Activated CD4-positive, alpha-beta T cell treated with anti-CD3 and anti-CD28 coated beads for 24 hours (primary cell): ENCODE results near the gene SLAMF6.
"Not testable (repeated sequence)": the region's sequence is repeated elsewhere in the genome, so short reads cannot be mapped to it uniquely, and the experiment has no call there.

Source experiments
- DNase-seq, 2 donors: peaks; one replicate each; pipeline ENCODE4 v3.0.0-alpha.2; 2020; ENCODE audit warnings: low read depth in 2 of 2

Gene SLAMF6

DNA sequence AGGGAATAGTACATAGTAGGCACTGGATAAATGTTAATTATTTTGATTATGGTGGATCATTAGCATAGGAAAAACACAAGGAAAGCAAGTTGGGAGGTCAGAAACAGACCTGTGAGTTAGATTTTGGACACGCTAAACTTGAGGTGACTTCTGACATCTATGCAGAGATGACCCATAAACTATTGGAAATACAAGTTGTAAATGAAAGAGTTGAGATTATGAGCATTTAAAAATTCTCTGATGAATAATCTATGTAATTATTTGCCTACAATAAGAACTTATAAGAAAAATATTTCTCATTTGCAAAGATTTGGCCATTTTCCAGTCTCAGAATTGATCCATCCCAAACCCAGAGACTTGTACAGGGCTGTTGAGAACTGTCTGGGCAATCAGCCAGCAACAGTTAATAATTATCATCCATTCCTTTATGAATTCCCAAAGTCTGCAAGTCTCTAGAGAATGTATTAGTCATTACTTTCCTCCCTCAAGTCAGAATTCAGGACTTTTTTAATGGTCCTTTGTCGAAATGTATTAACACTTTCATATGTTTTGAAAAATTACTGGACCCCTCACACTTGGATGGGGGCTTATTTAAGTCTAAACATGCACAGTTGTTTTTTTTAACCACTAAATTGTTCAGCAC, 19.4 kb upstream of the SLAMF6 start:
- no peak for DNase-seq

DNA sequence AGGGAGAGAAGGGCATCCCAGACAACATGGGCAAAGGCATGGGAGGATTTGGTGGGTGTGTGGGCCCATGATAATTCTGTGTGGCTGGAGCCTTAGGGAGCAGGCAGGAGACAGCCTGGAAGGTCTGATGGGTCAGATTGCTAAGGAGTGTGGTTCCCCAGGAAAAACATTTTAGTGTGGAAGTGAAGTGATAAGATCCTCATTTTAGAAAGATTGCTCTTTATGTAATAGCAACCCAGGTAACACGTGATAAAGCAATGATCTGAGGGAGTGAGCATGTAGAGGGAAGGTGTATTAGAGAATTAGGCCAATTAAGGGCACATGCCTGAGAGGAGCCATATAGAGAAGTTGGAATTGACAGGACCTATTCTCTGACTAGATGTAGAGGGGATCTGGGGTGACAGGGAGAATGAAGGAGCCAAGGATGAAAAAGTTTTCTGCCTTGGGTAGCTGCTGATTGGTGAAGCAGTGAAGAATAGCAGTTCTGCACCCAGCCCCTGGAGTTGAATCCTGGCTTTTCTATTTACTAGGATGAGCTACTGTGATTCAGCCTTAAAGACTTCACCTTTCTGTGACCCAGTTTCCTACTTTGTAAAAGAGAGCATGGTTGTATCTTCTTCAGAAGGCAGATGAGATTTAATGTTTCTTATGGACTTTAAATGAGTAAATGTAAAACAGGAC, 18.7 kb upstream of the SLAMF6 start:
- no peak for DNase-seq

- no peak for DNase-seq
Measured at GRCh38 chr1:160540859-160541233, 17.8 kb upstream of the SLAMF6 start.

DNA sequence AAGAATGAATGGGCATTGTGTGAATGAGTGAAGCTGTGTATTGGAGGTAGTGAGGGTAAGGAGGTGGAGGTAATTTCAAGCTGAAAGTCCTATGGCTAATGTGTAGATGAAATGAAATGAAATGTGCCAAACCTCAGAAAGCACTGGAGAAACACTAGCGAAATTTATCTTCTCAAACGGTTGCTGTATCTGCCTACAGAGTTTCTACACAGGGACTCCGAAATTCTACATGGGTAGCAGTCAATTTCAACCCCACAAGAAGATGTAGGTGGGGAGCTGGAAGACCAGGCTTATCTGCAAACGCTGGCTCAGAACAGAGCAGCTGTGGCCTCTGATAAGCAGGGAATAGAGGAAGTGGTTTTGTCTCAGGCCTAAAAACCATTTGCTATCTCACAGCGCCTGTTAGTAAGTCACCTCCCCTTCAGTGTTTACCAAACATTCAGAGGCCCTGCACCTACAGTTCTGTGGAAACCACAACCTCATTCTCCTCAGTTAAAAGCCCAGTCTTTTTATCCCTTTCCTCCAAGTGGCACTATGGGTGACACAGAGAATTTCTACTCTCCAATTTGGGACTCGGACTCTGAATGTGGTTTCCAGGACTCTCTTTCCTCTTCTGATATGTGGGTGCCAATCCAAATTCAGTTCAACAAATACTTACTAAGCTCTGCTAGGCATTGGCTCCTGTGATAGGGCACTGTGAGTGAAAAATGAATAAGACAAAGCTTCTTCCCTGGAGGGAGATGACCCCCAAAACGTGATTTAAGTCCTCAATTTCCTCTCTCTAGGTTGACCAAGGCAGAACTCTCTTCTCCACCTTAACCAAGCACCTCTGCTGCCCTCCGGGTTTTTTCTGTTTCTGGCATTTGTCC, 17.2 kb upstream of the SLAMF6 start:
- DNase-seq, result no peak

GRCh38 chr1:160539684-160539989, 16.6 kb upstream of the SLAMF6 start:
- no peak for DNase-seq

DNA sequence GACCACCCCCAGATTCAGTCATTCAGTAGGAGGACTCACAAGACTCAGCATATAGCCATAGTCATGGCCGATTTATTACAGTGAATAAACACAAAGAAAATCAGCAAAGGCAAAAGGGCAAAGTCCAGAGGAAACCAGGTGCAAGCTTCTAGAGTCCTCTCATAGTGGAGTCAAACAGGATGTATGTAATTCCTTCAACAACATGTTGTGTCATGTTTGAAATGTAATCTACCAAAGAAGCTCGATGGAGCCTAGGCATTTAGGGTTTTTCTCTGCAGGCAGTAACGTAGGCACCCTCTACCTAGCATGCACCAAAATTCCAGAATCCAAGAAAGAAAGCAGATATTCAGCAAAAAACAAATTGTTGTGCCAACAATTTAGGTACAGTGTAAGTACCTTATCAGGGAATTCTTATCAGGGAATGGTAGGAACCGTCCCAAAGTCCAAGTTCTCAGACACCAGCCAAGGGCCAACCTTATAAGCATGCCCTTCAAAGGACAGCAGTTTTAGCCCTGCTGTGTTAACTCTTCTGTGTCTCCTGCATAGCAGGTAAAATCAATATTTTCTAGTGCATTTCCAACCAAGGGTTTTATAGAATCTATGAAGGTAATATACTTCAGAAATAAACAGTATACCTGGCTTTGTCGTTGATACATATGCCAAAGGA, 16.1 kb upstream of the SLAMF6 start:
- DNase-seq, result no peak

DNA sequence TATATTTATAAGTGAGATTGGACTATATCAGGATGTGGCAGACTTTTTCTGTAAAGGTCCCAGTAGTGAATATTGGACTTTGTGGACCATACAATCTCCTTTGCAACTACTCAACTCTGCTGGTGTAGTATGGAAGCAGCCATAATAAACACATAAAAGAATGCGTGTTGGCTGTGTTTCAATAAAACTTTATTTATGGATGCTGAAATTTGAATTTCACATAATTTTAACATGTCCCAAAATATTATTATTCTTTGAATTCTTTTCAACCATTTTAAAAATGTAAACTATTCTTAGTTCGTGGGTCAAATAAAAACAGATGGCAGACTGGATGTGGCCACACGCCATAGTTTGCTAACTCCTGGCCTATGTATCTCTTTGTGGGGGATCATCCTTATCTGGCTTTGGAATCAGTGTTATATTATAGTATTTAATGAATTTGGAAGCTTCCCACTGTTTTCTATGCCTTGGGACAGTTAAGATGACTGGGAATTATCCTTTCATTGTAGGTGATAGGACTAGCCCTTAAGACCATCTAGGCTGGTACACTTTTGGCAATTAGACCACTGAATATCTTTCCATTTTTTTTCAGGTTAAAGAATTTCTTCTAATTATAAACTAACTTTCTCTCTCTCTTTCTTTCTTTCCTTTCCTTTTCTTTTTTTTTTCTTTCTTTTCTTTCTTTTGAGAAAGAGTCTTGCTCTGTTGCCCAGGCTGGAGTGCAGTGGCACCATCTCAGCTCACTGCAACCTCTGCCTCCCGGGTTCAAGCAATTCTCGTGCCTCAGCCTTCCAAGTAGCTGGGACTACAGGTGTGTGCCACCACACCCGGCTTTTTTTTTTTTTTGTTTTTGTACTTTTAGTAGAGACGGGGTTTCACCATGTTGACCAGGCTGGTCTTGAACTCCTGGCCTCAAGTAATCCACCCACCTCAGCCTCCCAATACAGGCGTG, 14.9 kb upstream of the SLAMF6 start:
- no peak for DNase-seq

DNA sequence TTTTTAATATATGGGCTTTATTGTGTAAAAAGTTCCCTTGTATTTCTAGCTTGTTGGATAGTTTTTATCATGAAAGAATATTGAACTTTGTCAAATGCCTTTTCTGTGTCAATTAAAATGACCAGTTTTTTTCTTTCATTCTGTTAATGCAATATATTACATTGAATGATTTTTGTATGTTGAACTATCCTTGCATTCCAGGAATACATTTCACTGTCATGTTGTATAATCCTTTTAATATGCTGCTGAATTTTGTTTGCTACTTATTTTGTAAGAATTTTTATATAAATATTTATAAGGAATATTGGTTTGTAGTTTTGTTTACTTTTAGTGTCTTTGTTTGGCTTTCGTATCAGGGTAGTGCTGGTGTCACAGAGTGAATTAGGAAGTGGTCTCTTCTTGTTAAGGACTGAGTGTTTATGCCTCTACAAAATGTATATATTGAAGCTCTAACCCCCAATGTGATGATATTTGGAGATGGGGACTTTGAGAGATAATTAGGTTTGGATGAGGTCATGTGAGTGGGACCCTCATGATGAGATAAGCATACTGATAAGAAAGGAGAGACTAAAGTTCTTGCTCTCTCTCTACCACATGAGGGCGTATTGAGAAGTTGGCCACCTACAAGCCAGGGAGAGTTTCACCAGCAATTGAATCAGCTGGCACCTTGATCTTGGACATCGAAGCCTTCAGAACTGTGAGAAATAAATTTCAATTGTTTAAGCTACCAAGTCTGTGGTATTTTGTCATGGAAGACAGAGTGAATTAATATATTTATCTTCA, 12.0 kb upstream of the SLAMF6 start:
- DNase-seq, result no peak

DNA sequence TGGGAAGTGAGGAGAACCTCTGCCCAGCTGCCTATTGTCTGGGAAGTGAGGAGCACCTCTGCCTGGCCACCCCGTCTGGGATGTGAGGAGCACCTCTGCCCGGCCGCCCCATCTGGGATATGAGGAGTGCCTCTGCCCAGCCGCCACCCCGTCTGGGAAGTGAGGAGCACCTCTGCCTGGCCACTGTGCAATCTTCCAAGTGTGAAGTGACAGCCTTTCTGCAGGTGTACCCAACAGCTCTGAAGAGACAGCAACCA, 9.4 kb upstream of the SLAMF6 start:
- DNase-seq, result not testable (repeated sequence)

- DNase-seq, result not testable (repeated sequence)
Measured at GRCh38 chr1:160531809-160532556, 8.9 kb upstream of the SLAMF6 start.

DNA sequence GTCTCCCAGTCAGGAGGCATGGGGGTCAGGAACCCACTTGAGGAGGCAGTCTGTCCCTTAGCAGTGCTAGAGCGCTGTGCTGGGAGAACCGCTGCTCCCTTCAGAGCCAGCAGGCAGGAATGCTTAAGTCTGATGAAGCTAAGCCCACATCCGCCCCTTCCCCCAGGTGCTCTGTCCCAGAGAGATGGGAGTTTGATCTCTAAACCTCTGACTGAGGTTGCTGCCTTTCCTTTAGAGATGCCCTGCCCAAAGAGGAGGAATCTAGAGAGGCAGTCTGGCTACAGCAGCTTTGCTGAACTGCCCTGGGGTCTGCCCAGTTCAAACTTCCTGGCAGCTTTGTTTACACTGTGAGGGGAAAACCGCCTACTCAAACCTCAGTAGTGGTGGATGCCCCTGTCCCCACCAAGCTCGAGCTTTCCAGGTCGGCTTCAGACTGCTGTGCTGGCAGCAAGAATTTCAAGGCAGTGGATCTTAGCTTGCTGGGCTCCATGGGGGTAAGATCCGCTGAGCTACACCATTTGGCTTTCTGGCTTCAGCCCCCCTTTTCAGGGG, 6.4 kb upstream of the SLAMF6 start:
- not testable (repeated sequence) for DNase-seq

DNA sequence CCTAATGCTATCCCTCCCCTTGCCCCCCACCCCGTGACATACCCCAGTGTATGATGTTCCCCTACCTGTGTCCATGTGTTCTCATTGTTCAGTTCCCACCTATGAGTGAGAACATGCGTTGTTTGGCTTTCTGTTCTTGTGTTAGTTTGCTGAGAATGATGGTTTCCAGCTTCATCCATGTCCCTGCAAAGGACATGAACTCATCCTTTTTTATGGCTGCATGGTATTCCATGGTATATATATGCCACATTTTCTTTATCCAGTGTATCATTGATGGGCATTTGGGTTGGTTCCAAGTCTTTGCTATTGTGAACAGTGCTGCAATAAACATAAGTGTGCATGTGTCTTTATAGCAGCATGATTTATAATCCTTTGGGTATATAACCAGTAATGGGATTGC, 734 bp upstream of the SLAMF6 start:
- not testable (repeated sequence) for DNase-seq

DNA sequence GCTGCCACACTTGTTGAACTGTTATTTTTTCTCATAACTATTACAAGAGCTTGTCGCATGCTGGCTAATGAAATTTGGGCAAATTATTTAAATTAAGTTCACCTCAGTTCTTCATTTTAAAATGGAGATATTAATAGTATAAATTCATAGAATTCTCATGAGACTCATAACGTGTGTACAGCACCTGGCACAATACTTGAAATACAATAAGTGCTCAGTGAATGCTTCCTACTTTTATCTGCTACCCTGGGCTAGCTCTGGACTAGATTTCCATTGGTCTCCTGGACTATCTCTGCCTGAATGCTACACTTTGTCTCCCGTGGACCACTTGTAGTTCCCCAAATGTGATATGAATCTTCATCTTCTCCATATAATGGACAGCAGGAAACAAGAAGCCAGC, 919 bp downstream of the SLAMF6 start:
- no peak for DNase-seq

GRCh38 chr1:160521554-160521953, 1.5 kb downstream of the SLAMF6 start:
- no peak for DNase-seq

- DNase-seq, result no peak
Measured at GRCh38 chr1:160520999-160521398, 2.1 kb downstream of the SLAMF6 start.

DNA sequence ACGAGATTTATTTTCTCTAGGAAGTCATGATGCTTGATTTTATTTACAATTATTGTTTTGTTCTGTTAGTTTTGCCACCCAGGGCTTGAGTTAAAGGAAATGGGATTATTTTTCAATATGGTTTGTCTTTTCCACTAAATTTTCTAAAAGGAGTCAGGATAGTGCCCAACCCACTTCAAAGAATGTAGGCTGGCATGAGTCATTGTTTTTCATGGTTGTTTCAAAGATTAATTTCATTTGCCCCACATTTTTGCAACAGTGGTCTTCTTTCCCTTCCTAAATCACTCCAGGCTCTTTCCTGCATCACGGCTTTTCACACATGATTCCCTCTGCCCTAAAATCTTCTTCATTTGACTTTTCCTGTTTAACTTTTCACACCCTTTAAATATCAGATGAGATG, 2.5 kb downstream of the SLAMF6 start:
- DNase-seq, result no peak

- no peak for DNase-seq
Measured at GRCh38 chr1:160519642-160520435, 3.2 kb downstream of the SLAMF6 start.

DNA sequence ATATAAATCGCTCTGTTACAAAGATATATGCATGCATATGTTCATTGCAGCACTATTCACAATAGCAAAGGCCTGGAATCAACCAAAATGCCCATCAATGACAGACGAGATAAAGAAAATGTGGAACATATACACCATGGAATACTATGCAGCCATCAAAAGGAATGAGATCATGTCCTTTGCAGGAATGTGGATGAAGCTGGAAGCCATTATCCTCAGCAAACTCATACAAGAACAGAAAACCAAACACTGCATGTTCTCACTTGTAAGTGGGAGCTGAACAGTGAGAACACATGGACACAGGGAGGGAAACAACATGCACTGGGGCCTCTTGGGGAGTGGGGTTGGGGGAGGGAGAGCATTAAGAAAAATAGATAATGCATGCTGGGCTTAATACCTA, 5.5 kb downstream of the SLAMF6 start:
- DNase-seq, result not testable (repeated sequence)

GRCh38 chr1:160515908-160516307, 7.1 kb downstream of the SLAMF6 start:
- DNase-seq, result not testable (repeated sequence)
